Suprapubic skin (tissue), 4 donors: ENCODE results near the gene GRM7. TPM values are rescaled to one million over a fixed set of nuclear protein-coding genes. Genes with fewer than 3 reads are reported as not detected.

Source experiments
- DNase-seq, 2 donors: peaks; one replicate each; pipeline ENCODE4 v3.0.0-alpha.2; 2019; ENCODE audit warnings: low spot score in 2 of 2
- H3K27ac ChIP-seq: fragments of 200-600 bp; sonication (generic); one replicate; pipeline ENCODE4 v1.5.1; 2019
- H3K27me3 ChIP-seq: fragments of 200-600 bp; sonication (generic); one replicate; pipeline ENCODE4 v1.5.1; 2019
- H3K36me3 ChIP-seq: fragments of 200-600 bp; sonication (generic); one replicate; pipeline ENCODE4 v1.5.1; 2019
- H3K4me1 ChIP-seq: fragments of 200-600 bp; sonication (generic); one replicate; pipeline ENCODE4 v1.5.1; 2019
- H3K4me3 ChIP-seq: fragments of 200-600 bp; sonication (generic); one replicate; pipeline ENCODE4 v1.5.1; 2019; ENCODE audit warnings: mild to moderate bottlenecking
- H3K9me3 ChIP-seq: fragments of 200-600 bp; sonication (generic); one replicate; pipeline ENCODE4 v1.5.1; 2019
- EP300 ChIP-seq: sonication (generic); formaldehyde crosslinking; IDR thresholded peaks from one replicate; pipeline ENCODE4 v1.6.1; 2017; ENCODE audit warnings: antibody characterized with exemption
- POLR2A ChIP-seq, 2 donors: fragments of 450-650 bp; IDR thresholded peaks; one replicate each; pipeline ENCODE4 v1.6.1; 2017; ENCODE audit warnings: antibody characterized with exemption in 2 of 2, mild to moderate bottlenecking in 2 of 2, moderate library complexity in 2 of 2
- POLR2AphosphoS5 ChIP-seq, 3 donors: sonication (generic); formaldehyde crosslinking; IDR thresholded peaks; one replicate each; pipeline ENCODE4 v1.6.1; 2017; ENCODE audit warnings: antibody characterized with exemption in 3 of 3
- WGBS: methylation state at CpG from one replicate; pipeline ENCODE4 v1.1.5; 2018; 5-methylcytosine and 5-hydroxymethylcytosine counted together
- total RNA-seq, 4 donors: library from RNA; depleted of rRNA; stranded (reverse); fragments of >200 nt; gene quantifications; one replicate each; pipeline ENCODE4 v1.1.0, GENCODE V29; 2016
- TF ChIP-seq, protein P1 (sequence below), 2 donors: fragments of 200-600 bp in 1 of 2; fragments of 450-650 bp in 1 of 2; sonication (generic) in 1 of 2; IDR thresholded peaks; one replicate each; pipeline ENCODE4 v1.5.1; 2016 to 2019; ENCODE audit warnings: antibody characterized with exemption in 2 of 2, mild to moderate bottlenecking in 1 of 2, moderate library complexity in 1 of 2

GRM7 gene
- total RNA-seq, 4 donors from 2014 or later = 0.21 to 0.48 TPM; not detected in 2

DNA sequence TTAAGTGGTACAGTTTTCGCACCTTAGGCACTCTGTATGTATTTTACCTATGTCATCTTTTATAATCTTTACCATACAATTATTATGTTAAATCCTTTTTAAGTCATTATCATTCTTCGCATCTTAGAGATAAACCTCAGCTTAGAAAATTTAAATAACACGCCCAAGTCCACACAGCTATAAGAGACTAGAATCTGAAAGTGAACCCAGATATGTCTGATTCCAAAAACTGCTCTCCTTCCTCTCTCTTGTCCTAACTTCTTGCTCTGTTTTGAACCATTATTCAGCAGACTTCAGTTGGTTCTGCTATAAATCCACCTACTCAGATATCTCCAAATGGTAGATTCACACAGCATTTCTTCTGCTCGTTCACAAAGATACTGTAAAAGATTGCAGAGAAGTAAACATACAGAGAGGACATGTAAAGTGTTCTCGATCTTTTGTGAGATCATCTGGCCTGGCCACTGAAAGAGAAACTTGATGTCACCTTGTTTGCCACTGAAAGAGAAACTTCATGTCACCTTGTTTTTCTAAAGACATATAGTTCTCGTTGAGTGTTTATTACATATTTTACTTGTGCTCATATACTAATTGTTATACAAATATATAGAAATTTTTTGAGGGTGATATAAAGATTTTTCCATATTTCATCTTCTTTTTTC is 533.2 kb downstream of the GRM7 start:
- TF ChIP-seq POLR2AphosphoS5 (IDR thresholded peaks at IDR 0.05) (no peak), POLR2A (IDR thresholded peaks at IDR 0.05) (no peak), EP300 (no peak)
- TF ChIP-seq, protein P1, sequence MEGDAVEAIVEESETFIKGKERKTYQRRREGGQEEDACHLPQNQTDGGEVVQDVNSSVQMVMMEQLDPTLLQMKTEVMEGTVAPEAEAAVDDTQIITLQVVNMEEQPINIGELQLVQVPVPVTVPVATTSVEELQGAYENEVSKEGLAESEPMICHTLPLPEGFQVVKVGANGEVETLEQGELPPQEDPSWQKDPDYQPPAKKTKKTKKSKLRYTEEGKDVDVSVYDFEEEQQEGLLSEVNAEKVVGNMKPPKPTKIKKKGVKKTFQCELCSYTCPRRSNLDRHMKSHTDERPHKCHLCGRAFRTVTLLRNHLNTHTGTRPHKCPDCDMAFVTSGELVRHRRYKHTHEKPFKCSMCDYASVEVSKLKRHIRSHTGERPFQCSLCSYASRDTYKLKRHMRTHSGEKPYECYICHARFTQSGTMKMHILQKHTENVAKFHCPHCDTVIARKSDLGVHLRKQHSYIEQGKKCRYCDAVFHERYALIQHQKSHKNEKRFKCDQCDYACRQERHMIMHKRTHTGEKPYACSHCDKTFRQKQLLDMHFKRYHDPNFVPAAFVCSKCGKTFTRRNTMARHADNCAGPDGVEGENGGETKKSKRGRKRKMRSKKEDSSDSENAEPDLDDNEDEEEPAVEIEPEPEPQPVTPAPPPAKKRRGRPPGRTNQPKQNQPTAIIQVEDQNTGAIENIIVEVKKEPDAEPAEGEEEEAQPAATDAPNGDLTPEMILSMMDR (IDR thresholded peaks at IDR 0.05) = no peak
- 94% methylated on average over 6 of the region's 6 CpGs for WGBS
- DNase-seq = no peak
- no peaks in the 10 kb centered on the region for H3K27me3 ChIP-seq
- no peaks in the 10 kb centered on the region for H3K4me1 ChIP-seq
- no peak overlapping the region for H3K4me3 ChIP-seq
- no peaks in the 10 kb centered on the region for H3K9me3 ChIP-seq
- no peaks in the 10 kb centered on the region for H3K36me3 ChIP-seq
- H3K27ac ChIP-seq = no peak overlapping the region

- no peaks in the 10 kb centered on the region for H3K27me3 ChIP-seq
- WGBS = 96% methylated on average over 2 of the region's 2 CpGs
- no peak overlapping the region for H3K4me3 ChIP-seq
- H3K36me3 ChIP-seq = no peaks in the 10 kb centered on the region
- no peaks in the 10 kb centered on the region for H3K9me3 ChIP-seq
- TF ChIP-seq POLR2AphosphoS5 (IDR thresholded peaks at IDR 0.05) (no peak), EP300 (no peak), POLR2A (IDR thresholded peaks at IDR 0.05) (no peak)
- TF ChIP-seq, protein P1 (IDR thresholded peaks at IDR 0.05) = no peak
- H3K4me1 ChIP-seq = no peaks in the 10 kb centered on the region
- DNase-seq = no peak
- H3K27ac ChIP-seq = no peak overlapping the region
Measured at GRCh38 chr3:7396534-7396933, 535.6 kb downstream of the GRM7 start.

- Histone ChIP-seq H3K27me3 (no peaks in the 10 kb centered on the region), H3K9me3 (no peaks in the 10 kb centered on the region), H3K4me1 (no peaks in the 10 kb centered on the region), H3K36me3 (no peaks in the 10 kb centered on the region), H3K4me3 (no peak overlapping the region), H3K27ac (no peak overlapping the region)
- WGBS = 93% methylated on average over 2 of the region's 2 CpGs
- TF ChIP-seq POLR2A (IDR thresholded peaks at IDR 0.05) (no peak), POLR2AphosphoS5 (IDR thresholded peaks at IDR 0.05) (no peak), EP300 (no peak)
- TF ChIP-seq, protein P1 (IDR thresholded peaks at IDR 0.05) = no peak
- DNase-seq = no peak
Measured at GRCh38 chr3:7397097-7397496, 536.2 kb downstream of the GRM7 start.

- DNase-seq = no peak
Measured at GRCh38 chr3:7400360-7400759, 539.4 kb downstream of the GRM7 start.

GRCh38 chr3:7401418-7401817 is 540.5 kb downstream of the GRM7 start:
- no peak for TF ChIP-seq EP300
- TF ChIP-seq, protein P1 (IDR thresholded peaks at IDR 0.05) = no peak
- no peak for TF ChIP-seq POLR2A (IDR thresholded peaks at IDR 0.05)
- TF ChIP-seq POLR2AphosphoS5 (IDR thresholded peaks at IDR 0.05) = no peak
- DNase-seq = no peak
- no peak overlapping the region for H3K27ac ChIP-seq
- no peaks in the 10 kb centered on the region for H3K27me3 ChIP-seq
- H3K4me1 ChIP-seq = no peaks in the 10 kb centered on the region
- H3K36me3 ChIP-seq = no peaks in the 10 kb centered on the region
- H3K9me3 ChIP-seq = no peaks in the 10 kb centered on the region
- 93% methylated on average over 1 of the region's 1 CpG for WGBS
- H3K4me3 ChIP-seq = no peak overlapping the region

More at GRCh38 chr3:7400360-7400759, 539.4 kb downstream of the GRM7 start:
- Histone ChIP-seq H3K27ac (no peak overlapping the region), H3K27me3 (no peaks in the 10 kb centered on the region), H3K36me3 (no peaks in the 10 kb centered on the region), H3K9me3 (no peaks in the 10 kb centered on the region), H3K4me3 (no peak overlapping the region), H3K4me1 (no peaks in the 10 kb centered on the region)
- TF ChIP-seq, protein P1 (IDR thresholded peaks at IDR 0.05) = no peak
- TF ChIP-seq EP300 (no peak), POLR2A (IDR thresholded peaks at IDR 0.05) (no peak), POLR2AphosphoS5 (IDR thresholded peaks at IDR 0.05) (no peak)
- WGBS = 90% methylated on average over 2 of the region's 2 CpGs
